Measurements from ENCODE around the gene ATP6V1F. TPM values are rescaled to one million over a fixed set of nuclear protein-coding genes. Genes with fewer than 3 reads are reported as not detected.

Gene ATP6V1F
- total RNA-seq, 1 experiment from 2014 or later = 149 TPM

GRCh38 chr7:128891110-128891941, 28.7 kb downstream of the ATP6V1F start:
- DNase-seq (ENCODE audit: low read depth, low spot score) = no peak
- TF ChIP-seq ZFX (IDR thresholded peaks at IDR 0.05) (0 out of 2 replicates have a peak, but pooled peaks have one; percentile 21), RAD21 (IDR thresholded peaks at IDR 0.05; ENCODE audit: low read depth) (no peak), POLR2AphosphoS5 (IDR thresholded peaks at IDR 0.05; ENCODE audit: low read depth, low read length) (peak; percentile 49; the same call in 1 of the 2 replicates)
- RAD21 ChIA-PET (ENCODE audit: low non-redundant PET in 1 of 2, low total read pairs in 2 of 2, uncharacterized antibody in 2 of 2, unreplicated experiment in 2 of 2) = no interaction called here
- no peaks in the 10 kb centered on the region for H3K9me3 ChIP-seq (ENCODE audit: control insufficient read depth in 1 of 2, insufficient read depth in 1 of 2, low read depth in 1 of 2, low read length in 2 of 2)
- peaks cover 33 to 68% of the 10 kb centered on the region in 2 experiments for H3K4me1 ChIP-seq (ENCODE audit: control insufficient read depth in 1 of 2, insufficient read depth in 2 of 2, low read length in 2 of 2)
- CTCF ChIA-PET = no interaction called here
- no peaks in the 10 kb centered on the region for H3K27me3 ChIP-seq (ENCODE audit: insufficient read depth, low read length)
- H4K20me1 ChIP-seq (ENCODE audit: insufficient read depth) = no peaks in the 10 kb centered on the region
- POLR2A ChIA-PET = no interaction called here
- ATAC-seq = peak; percentile 81
- no peaks in the 10 kb centered on the region for H3K9me2 ChIP-seq (ENCODE audit: insufficient read depth)
- peak overlapping the region; percentile 69 for H3K9ac ChIP-seq (ENCODE audit: low read length)
- no TSS peak for BruUV-seq (replicated peaks)
- no peak overlapping the region for H2AFZ ChIP-seq (ENCODE audit: low read depth, low read length, poor library complexity, severe bottlenecking)
- peak overlapping the region; percentile 81; the same call in 1 of the 2 replicates for H3K27ac ChIP-seq (ENCODE audit: low read depth, low read length)
- intact Hi-C loops (cut with micrococcal nuclease) = no loop called here
- peak overlapping the region; percentile 96 for H3K4me2 ChIP-seq (ENCODE audit: low read length)
- H3K36me3 ChIP-seq (ENCODE audit: control insufficient read depth in 1 of 2, insufficient read depth in 2 of 2, low read length in 2 of 2) = no peaks in the 10 kb centered on the region
- no peaks in the 10 kb centered on the region for H3K79me2 ChIP-seq (ENCODE audit: insufficient read depth, low read length)
- H3K4me3 ChIP-seq (replicated peaks in 1 of 2; ENCODE audit: low read depth in 1 of 2, low read length in 2 of 2) = peak overlapping the region; percentile 65 to 69

GRCh38 chr7:128891942-128892269, 29.2 kb downstream of the ATP6V1F start:
- TF ChIP-seq CBX3 (IDR thresholded peaks at IDR 0.05; ENCODE audit: low read depth) (no peak), ATF3 (IDR thresholded peaks at IDR 0.05) (no peak), POLR2AphosphoS5 (IDR thresholded peaks at IDR 0.05; ENCODE audit: low read depth, low read length) (no peak), POLR2A (IDR thresholded peaks at IDR 0.05; ENCODE audit: borderline replicate concordance, extremely low read depth, insufficient read depth, insufficient read length) (no peak), EZH2 (IDR thresholded peaks at IDR 0.05) (no peak), JUND (IDR thresholded peaks at IDR 0.05) (no peak), ZFX (IDR thresholded peaks at IDR 0.05) (no peak), EGR1 (IDR thresholded peaks at IDR 0.05; ENCODE audit: low read depth) (no peak), ZBTB33 (IDR thresholded peaks at IDR 0.05; ENCODE audit: extremely low read depth, insufficient replicate concordance, low read length) (no peak), CEBPB (IDR thresholded peaks at IDR 0.05; ENCODE audit: low read depth) (no peak), EZH2phosphoT487 (IDR thresholded peaks at IDR 0.05; ENCODE audit: borderline replicate concordance) (no peak), SRF (IDR thresholded peaks at IDR 0.05; ENCODE audit: low read depth) (no peak), YY1 (IDR thresholded peaks at IDR 0.05; ENCODE audit: extremely low read depth, insufficient replicate concordance, low read depth, low read length) (no peak), MAX (IDR thresholded peaks at IDR 0.05) (no peak)
- Histone ChIP-seq H4K20me1 (ENCODE audit: insufficient read depth) (no peaks in the 10 kb centered on the region), H3K79me2 (ENCODE audit: insufficient read depth, low read length) (no peaks in the 10 kb centered on the region), H3K27ac (ENCODE audit: low read depth, low read length) (peak overlapping the region; percentile 81; the same call in 1 of the 2 replicates), H3K36me3 (ENCODE audit: control insufficient read depth in 1 of 2, insufficient read depth in 2 of 2, low read length in 2 of 2) (no peaks in the 10 kb centered on the region), H3K4me2 (ENCODE audit: low read length) (peak overlapping the region; percentile 96), H3K9me3 (ENCODE audit: control insufficient read depth in 1 of 2, insufficient read depth in 1 of 2, low read depth in 1 of 2, low read length in 2 of 2) (no peaks in the 10 kb centered on the region), H3K4me1 (ENCODE audit: control insufficient read depth in 1 of 2, insufficient read depth in 2 of 2, low read length in 2 of 2) (peaks cover 33 to 68% of the 10 kb centered on the region in 2 experiments), H3K9ac (ENCODE audit: low read length) (peak overlapping the region; percentile 69; the same call in 1 of the 2 replicates), H3K9me2 (ENCODE audit: insufficient read depth) (no peaks in the 10 kb centered on the region), H3K27me3 (ENCODE audit: insufficient read depth, low read length) (no peaks in the 10 kb centered on the region), H3K4me3 (replicated peaks in 1 of 2; ENCODE audit: low read depth in 1 of 2, low read length in 2 of 2) (peak overlapping the region; percentile 65 to 69), H2AFZ (ENCODE audit: low read depth, low read length, poor library complexity, severe bottlenecking) (no peak overlapping the region)
- ChIA-PET CTCF (no interaction called here), POLR2A (no interaction called here), RAD21 (ENCODE audit: low non-redundant PET in 1 of 2, low total read pairs in 2 of 2, uncharacterized antibody in 2 of 2, unreplicated experiment in 2 of 2) (no interaction called here)
- no peak for ATAC-seq
- intact Hi-C loops (cut with micrococcal nuclease) = no loop called here
- no peak for DNase-seq (ENCODE audit: low read depth, low spot score)
- no TSS peak for BruUV-seq (replicated peaks)
